Naive thymus-derived CD4-positive, alpha-beta T cell (primary cell): ENCODE data around the gene TMEM203. TPM values are rescaled to one million over a fixed set of nuclear protein-coding genes. Genes with fewer than 3 reads are reported as not detected.

Source experiments
- ATAC-seq: fragments of 150-1000 bp; cut with Tn5 transposase; 2 replicates; pipeline ENCODE4 v1.10.0; 2021; ENCODE audit warnings: mild to moderate bottlenecking, moderate library complexity
- CTCF ChIA-PET: fragments of 350-600 bp; sonication (Branson Sonifier 250); formaldehyde crosslinking; loops from one replicate; lab custom pipeline; 2021; ENCODE audit warnings: antibody characterized with exemption; lab: Charles Lee
- POLR2A ChIA-PET: fragments of 350-600 bp; sonication (Branson Sonifier 250); formaldehyde crosslinking; loops from one replicate; lab custom pipeline; 2021; ENCODE audit warnings: antibody characterized with exemption, inconsistent platforms; lab: Charles Lee
- DNase-seq, 9 donors: peaks; one replicate each; pipeline versions ENCODE4 v3.0.0 to v3.0.0-alpha.2; 2020 to 2022; ENCODE audit warnings: mixed read lengths in 1 of 9
- H3K27ac ChIP-seq: one replicate; pipeline ENCODE4 v1.7.0; 2013; ENCODE audit warnings: mild to moderate bottlenecking, low read depth, low read length, moderate library complexity
- H3K27me3 ChIP-seq, 2 donors: one replicate each; pipeline ENCODE4 v1.7.0; 2013; ENCODE audit warnings: low read length in 2 of 2, mild to moderate bottlenecking in 2 of 2, moderate library complexity in 2 of 2; ENCODE audit not compliant: control insufficient read depth in 2 of 2, insufficient read depth in 2 of 2
- H3K36me3 ChIP-seq, 3 experiments: 1 replicate in 2 of 3; 2 replicates in 1 of 3; pipeline ENCODE4 v1.7.0; 2013; ENCODE audit warnings: low read length in 3 of 3, mild to moderate bottlenecking in 3 of 3, moderate library complexity in 1 of 3; ENCODE audit not compliant: insufficient read depth in 3 of 3, control insufficient read depth in 2 of 3
- H3K4me1 ChIP-seq, 2 donors: one replicate each; pipeline ENCODE4 v1.7.0; 2013; ENCODE audit warnings: low read length in 2 of 2, mild to moderate bottlenecking in 2 of 2, moderate library complexity in 1 of 2; ENCODE audit not compliant: control insufficient read depth in 2 of 2, insufficient read depth in 2 of 2
- H3K4me3 ChIP-seq: 2 replicates; pipeline ENCODE4 v1.7.0; 2013; ENCODE audit warnings: mild to moderate bottlenecking, low read length
- H3K9me3 ChIP-seq, 3 experiments: 1 replicate in 2 of 3; 2 replicates in 1 of 3; pipeline ENCODE4 v1.7.0; 2013; ENCODE audit warnings: low read length in 3 of 3; ENCODE audit not compliant: control insufficient read depth in 2 of 3
- H3K27ac Mint-ChIP-seq, 9 donors: one replicate each; pipeline ENCODE4 v1.8.0; 2020 to 2022; ENCODE audit warnings: mixed read lengths in 9 of 9, mild to moderate bottlenecking in 8 of 9, moderate library complexity in 5 of 9, inconsistent platforms in 2 of 9
- H3K27me3 Mint-ChIP-seq, 5 donors: one replicate each; pipeline ENCODE4 v1.8.0; 2021 to 2022; ENCODE audit warnings: mixed read lengths in 5 of 5, mild to moderate bottlenecking in 1 of 5
- H3K36me3 Mint-ChIP-seq, 5 donors: one replicate each; pipeline ENCODE4 v1.8.0; 2020 to 2022; ENCODE audit warnings: mixed read lengths in 5 of 5, mild to moderate bottlenecking in 3 of 5, inconsistent platforms in 1 of 5
- H3K4me1 Mint-ChIP-seq, 7 donors: one replicate each; pipeline ENCODE4 v1.8.0; 2020 to 2022; ENCODE audit warnings: mixed read lengths in 7 of 7, mild to moderate bottlenecking in 3 of 7, inconsistent platforms in 1 of 7
- H3K4me3 Mint-ChIP-seq, 10 donors: one replicate each; pipeline ENCODE4 v1.8.0; 2020 to 2022; ENCODE audit warnings: mild to moderate bottlenecking in 10 of 10, mixed read lengths in 10 of 10, moderate library complexity in 6 of 10, inconsistent platforms in 2 of 10
- H3K9me3 Mint-ChIP-seq, 11 donors: one replicate each; pipeline ENCODE4 v1.8.0; 2020 to 2022; ENCODE audit warnings: mixed read lengths in 11 of 11, mild to moderate bottlenecking in 4 of 11, inconsistent platforms in 1 of 11, moderate library complexity in 1 of 11
- intact Hi-C, 2 donors: fragments of 100-400 bp; cut with micrococcal nuclease; formaldehyde crosslinking; loops; one replicate each; pipeline ENCODE4 v1.15.1; 2023
- polyA plus RNA-seq, 2 donors: library from polyadenylated mRNA; unstranded; fragments of 300-500 nt; fragmentation: Illumina TruSeq; gene quantifications; one replicate each; pipeline ENCODE4 v1.2.3, GENCODE V29; 2021
- total RNA-seq, 6 experiments: library from RNA in 5 of 6; stranded (reverse) in 5 of 6; gene quantifications; 1 replicate in 5 of 6; 2 replicates in 1 of 6; pipeline ENCODE4 v1.2.3 and lab custom pipeline; 2021 to 2026

The TMEM203 gene
- total and polyA plus RNA-seq, 7 experiments from 2014 or later = 22.6 to 172 (median 38.1) TPM

DNA sequence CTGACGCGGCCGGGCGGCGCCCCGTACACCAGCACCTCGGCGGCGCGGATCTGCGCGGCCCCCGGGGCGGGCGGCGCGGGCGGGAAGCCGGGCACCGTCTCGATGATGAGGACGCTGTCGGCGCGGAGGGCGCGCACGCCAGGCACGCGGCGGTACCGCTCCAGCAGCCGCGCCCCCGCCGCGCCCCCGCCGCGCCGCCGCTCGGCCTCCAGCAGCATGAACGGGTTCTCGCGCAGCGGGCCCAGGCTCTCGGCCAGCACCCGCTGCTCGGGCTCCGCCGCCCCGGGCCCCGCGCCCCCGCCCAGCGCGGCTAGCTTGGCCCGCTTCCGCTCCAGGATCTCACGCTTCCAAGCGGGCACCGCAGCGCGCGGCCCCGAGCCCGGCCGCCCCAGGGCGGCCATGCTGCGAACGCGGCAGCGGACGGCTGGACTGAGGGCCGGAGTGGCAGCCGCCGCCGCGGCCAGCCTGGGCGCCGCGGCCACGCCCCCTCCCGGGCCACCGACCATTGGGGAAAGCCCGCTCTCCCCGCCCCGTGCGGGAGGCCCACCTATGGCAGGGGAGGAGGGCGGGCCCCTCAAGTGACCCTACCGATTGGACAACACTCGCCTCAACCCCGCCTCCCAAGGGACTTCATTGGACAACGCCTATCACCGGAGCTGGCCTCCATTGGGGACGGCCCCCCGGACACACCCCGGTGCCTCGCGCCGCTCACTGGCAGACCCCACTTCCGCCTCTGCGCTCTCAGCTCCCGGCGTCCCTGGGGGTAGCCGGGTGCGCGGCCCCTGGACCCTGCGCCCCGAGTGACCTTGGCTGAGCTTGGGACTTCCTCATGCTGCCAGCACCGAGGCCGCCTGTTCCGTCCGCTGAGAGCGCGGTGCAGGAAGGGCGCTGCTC is 4.9 kb downstream of the TMEM203 start, which contains the start of gene TPRN:
Gene TPRN (minus strand): TSS at position 431 of the 894 bp plus-strand sequence. CDS start 30 bp downstream, at position 401.
- H3K27ac ChIP-seq = peak within 1 kb of the TSS; percentile 78
- intact Hi-C loops = loop anchor here (1.0 to 10.0 kb wide), 12 partner anchors 12 to 410 kb away; partner anchors contain the start of genes ANAPC2 (in 2 of the 2), MAN1B1 (in 2 of the 2), SSNA1 (in 2 of the 2) and TUBB4B (in 2 of the 2)
- H3K4me1 Mint-ChIP-seq = peaks cover 16 to 34% (median 23%) of the 10 kb centered on the region in 7 donors
- peak within 1 kb of the TSS; percentile 12 to 91 (median 78) for H3K27ac Mint-ChIP-seq
- peak within 1 kb of the TSS; percentile 77 to 89 (median 84) for H3K4me3 Mint-ChIP-seq
- peaks cover 0 to 3% (median 0%) of the 10 kb centered on the region in 11 donors for H3K9me3 Mint-ChIP-seq
- DNase-seq (peak; percentile 89 to 98 (median 97)), ATAC-seq (peak; percentile 98)
- ChIA-PET POLR2A (interaction anchor here (0.6 to 9.0 kb wide), 13 partner anchors 10 to 399 kb away, joined by 3 to 136 read pairs (median 4); partner anchors contain the start of genes ANAPC2, MAN1B1, RABL6 and SSNA1), CTCF (interaction anchor here (1.1 to 1.3 kb wide), 2 partner anchors 21 to 71 kb away, joined by 3 read pairs; partner anchors contain the start of gene RNF208)
- H3K27me3 Mint-ChIP-seq = no peaks in the 10 kb centered on the region
- H3K4me3 ChIP-seq = peak within 1 kb of the TSS; percentile 75
- peaks cover 0 to under 1% (median 0%) of the 10 kb centered on the region in 3 experiments for H3K36me3 ChIP-seq
- no peaks in the 10 kb centered on the region for H3K9me3 ChIP-seq
- H3K27me3 ChIP-seq = no peaks in the 10 kb centered on the region
- H3K36me3 Mint-ChIP-seq = no peaks in the 10 kb centered on the region
- H3K4me1 ChIP-seq = peaks cover 20 to 23% of the 10 kb centered on the region in 2 donors

DNA sequence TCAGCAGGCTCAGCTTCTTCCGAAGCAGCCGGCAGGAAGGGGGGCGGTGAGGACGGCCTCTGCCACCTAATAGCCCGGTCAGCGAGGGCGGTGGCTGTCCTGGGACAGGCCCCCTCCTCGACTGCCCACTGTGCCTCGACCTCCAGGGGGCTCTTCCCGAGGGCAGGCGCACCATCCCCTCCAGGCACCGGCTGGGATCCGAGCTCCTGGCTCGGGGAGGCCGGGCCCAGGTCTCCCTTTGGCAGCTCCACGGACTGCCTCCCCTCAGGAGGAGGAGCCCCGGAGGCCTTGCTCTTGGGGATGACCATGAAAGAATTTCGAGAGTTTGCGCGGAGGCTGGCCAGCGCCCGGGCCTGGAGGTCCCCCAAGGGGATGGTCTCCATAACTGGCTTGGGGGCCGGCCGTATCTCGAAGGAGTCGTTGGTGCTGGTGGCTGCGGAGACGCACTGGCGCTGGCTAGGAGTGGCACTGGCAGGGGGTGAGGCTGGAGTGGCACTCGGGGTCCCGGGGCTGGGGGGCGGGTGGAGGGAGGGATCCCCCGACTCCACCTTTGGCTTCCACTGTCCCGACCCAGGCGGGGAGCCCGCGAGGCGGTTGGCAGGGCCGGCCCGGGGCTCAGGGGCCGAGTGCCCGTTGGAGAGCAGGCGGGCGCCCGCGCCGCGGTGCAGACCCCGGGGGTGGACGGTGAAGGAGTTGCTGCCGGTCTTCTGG is 5.9 kb downstream of the TMEM203 start:
- intact Hi-C loops = loop anchor here (1.0 to 10.0 kb wide), 12 partner anchors 11 to 409 kb away; partner anchors contain the start of genes ANAPC2 (in 2 of the 2), MAN1B1 (in 2 of the 2), SSNA1 (in 2 of the 2) and TUBB4B (in 2 of the 2)
- no peak overlapping the region for H3K4me3 ChIP-seq

DNA sequence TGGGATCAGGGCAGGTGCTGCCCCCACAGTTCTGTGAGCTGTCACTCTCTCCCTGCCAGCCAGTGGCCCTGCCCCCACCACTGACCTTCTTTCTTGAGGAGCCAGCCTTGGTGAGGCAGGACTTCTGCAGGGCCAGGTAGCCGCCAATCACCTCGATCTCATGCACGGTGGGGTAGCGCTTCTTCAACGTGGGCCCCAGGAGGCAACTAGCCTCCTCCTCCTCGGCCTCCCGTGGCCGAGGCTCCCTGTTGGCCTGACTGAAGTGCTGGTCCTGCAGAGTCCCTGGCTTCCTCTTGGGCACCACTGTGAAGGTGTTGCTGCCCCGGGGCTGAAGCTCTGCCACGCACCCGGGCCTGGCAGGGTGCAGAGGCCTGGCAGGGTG is 6.6 kb downstream of the TMEM203 start:
- Mint-ChIP-seq H3K4me1 (peaks cover 10 to 24% (median 14%) of the 10 kb centered on the region in 7 donors), H3K27me3 (no peaks in the 10 kb centered on the region), H3K27ac (no peak overlapping the region), H3K36me3 (no peaks in the 10 kb centered on the region), H3K4me3 (peak overlapping the region in 3 of 10 donors; percentile 25 to 81 (median 56)), H3K9me3 (no peaks in the 10 kb centered on the region)
- no peak overlapping the region for H3K4me3 ChIP-seq
- intact Hi-C loops = no loop called here
- H3K9me3 ChIP-seq = no peaks in the 10 kb centered on the region
- ATAC-seq = no peak
- ChIA-PET POLR2A (interaction anchor here (0.6 to 3.4 kb wide), 6 partner anchors 10 to 375 kb away, joined by 3 to 16 read pairs (median 4); partner anchors contain the start of genes CYSRT1, MAN1B1, SSNA1 and TUBB4B), CTCF (no interaction called here)
- H3K27me3 ChIP-seq = no peaks in the 10 kb centered on the region
- no peak for DNase-seq
- no peak overlapping the region for H3K27ac ChIP-seq
- no peaks in the 10 kb centered on the region for H3K36me3 ChIP-seq
- H3K4me1 ChIP-seq = peaks cover 7 to 13% of the 10 kb centered on the region in 2 donors

More for the DNA sequence above, 5.9 kb downstream of the TMEM203 start:
- Histone ChIP-seq H3K27me3 (no peaks in the 10 kb centered on the region), H3K27ac (no peak overlapping the region), H3K36me3 (no peaks in the 10 kb centered on the region), H3K4me1 (peaks cover 14 to 20% of the 10 kb centered on the region in 2 donors), H3K9me3 (no peaks in the 10 kb centered on the region)
- ChIA-PET CTCF (no interaction called here), POLR2A (interaction anchor here (0.8 to 3.4 kb wide), 5 partner anchors 10 to 113 kb away, joined by 3 to 16 read pairs (median 4); partner anchors contain the start of genes CYSRT1, MAN1B1, SSNA1 and TUBB4B)
- Mint-ChIP-seq H3K9me3 (no peaks in the 10 kb centered on the region), H3K27me3 (no peaks in the 10 kb centered on the region), H3K4me1 (peaks cover 16 to 31% (median 21%) of the 10 kb centered on the region in 7 donors), H3K36me3 (no peaks in the 10 kb centered on the region), H3K4me3 (peak overlapping the region in 9 of 10 donors; percentile 36 to 82 (median 77)), H3K27ac (peak overlapping the region in 1 of 9 donors; percentile 49)
- DNase-seq (no peak), ATAC-seq (no peak)

DNA sequence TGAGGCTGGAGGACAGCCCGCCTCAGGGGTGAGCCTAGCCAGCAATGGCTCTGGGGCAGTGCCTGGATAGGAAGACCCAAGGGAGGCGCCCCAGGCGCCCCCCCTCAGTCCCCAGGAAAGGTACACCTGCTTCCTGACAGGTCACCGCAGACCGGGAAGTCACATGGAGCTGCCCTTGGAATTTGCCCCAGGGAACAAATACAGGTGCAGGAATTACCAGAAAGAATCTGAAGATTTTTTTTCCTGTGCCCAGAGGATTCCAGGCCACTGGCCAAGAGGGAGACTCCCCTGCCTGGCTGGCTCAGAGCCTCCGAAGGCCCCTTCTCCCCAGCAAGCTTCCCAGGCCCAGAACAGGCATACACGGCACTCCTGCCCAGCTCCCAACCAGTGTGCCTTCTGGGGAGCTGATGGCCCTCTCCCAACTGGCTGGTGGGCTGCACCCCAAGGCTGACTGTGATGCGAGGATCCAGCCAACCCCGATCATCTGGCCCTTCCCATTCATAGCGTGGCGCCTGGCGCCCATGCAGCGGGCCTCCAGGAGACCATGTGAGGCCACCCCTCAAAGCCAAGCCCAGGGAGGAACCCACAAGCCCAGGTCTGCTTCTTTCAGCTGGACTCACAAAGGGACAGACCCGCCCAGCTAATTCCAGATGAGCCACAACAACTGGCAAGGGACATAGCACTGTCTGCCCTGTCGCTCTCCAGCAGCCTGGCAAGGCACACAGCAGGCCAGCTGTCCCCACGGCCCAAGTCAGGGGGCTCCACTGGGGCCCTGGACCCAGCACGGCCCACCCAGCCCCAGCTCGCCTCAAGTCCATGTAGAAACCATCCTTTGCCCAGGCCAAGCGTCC is 7.2 kb downstream of the TMEM203 start:
- H3K27me3 Mint-ChIP-seq = no peaks in the 10 kb centered on the region
- no peaks in the 10 kb centered on the region for H3K27me3 ChIP-seq
- peaks cover 9 to 21% (median 11%) of the 10 kb centered on the region in 7 donors for H3K4me1 Mint-ChIP-seq
- no peak overlapping the region for H3K4me3 ChIP-seq
- no peaks in the 10 kb centered on the region for H3K36me3 ChIP-seq
- ChIA-PET POLR2A (interaction anchor here (0.6 to 3.4 kb wide), 7 partner anchors 9 to 386 kb away, joined by 3 to 16 read pairs (median 4); partner anchors contain the start of genes CYSRT1, MAN1B1 and SSNA1), CTCF (no interaction called here)
- peak overlapping the region in 5 of 10 donors; percentile 12 to 81 (median 42) for H3K4me3 Mint-ChIP-seq
- H3K9me3 ChIP-seq = no peaks in the 10 kb centered on the region
- intact Hi-C loops = no loop called here
- ATAC-seq (no peak), DNase-seq (no peak)
- peaks cover 6 to 8% of the 10 kb centered on the region in 2 donors for H3K4me1 ChIP-seq
- H3K36me3 Mint-ChIP-seq = no peaks in the 10 kb centered on the region
- no peaks in the 10 kb centered on the region for H3K9me3 Mint-ChIP-seq
- no peak overlapping the region for H3K27ac ChIP-seq
- H3K27ac Mint-ChIP-seq = no peak overlapping the region

DNA sequence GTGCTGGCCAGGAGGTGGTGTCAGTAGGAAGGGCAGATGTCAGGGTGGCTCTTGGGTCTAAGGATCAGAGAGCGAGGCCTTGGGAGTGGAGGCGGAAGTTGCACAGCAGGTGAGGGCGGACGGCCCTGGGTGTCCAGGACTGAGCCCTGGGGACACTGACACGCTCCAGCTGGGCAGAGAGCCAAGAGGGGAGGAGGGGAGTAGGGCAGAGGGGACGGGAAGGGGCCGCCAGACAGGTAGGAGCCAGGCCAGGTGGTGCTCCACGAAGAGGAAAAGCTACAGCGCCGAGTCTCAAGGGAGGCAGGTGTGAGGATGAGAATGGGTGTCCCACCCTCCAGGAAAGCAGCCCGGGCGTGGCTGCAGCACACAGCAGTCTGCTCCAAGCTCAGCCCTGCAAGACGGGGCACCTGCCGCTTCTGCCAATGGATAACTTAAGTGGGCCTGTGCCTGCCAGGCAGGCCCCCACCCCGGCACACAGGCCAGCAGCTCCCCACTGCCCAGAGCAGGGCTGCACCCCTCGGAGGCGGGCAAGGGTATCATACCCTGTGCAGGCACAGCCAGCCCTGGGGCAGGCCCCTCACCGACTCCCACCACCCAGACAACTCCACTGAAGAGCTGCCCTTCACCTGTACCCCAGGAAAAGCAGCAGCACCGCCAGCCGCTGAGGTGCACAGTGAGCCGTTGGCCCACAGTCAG is 9.8 kb downstream of the TMEM203 start:
- Mint-ChIP-seq H3K4me3 (no peak overlapping the region), H3K27me3 (no peaks in the 10 kb centered on the region), H3K36me3 (peaks cover 0 to 4% (median 0%) of the 10 kb centered on the region in 5 donors), H3K4me1 (peaks cover 0 to 11% (median 4%) of the 10 kb centered on the region in 7 donors), H3K9me3 (no peaks in the 10 kb centered on the region), H3K27ac (no peak overlapping the region)
- Histone ChIP-seq H3K27me3 (no peaks in the 10 kb centered on the region), H3K27ac (no peak overlapping the region), H3K4me3 (no peak overlapping the region), H3K4me1 (no peaks in the 10 kb centered on the region), H3K9me3 (no peaks in the 10 kb centered on the region), H3K36me3 (peaks cover 0 to 9% (median 0%) of the 10 kb centered on the region in 3 experiments)
- DNase-seq (no peak), ATAC-seq (no peak)
- ChIA-PET CTCF (no interaction called here), POLR2A (interaction anchor here (0.6 to 1.6 kb wide), 3 partner anchors 9 to 199 kb away, joined by 3 to 5 read pairs (median 4); partner anchors contain the start of genes CLIC3 and TMEM203)
- intact Hi-C loops = no loop called here
